T-helper 1 cell treated with Interleukin-12 subunit alpha and Interleukin-12 subunit beta and Interleukin-4 antibody, amounts not matched to agents 30 ng/mL and 1 ng/mL, for 36 hours (primary cell): ENCODE results near the gene RAMP2. TPM values are rescaled to one million over a fixed set of nuclear protein-coding genes. Genes with fewer than 3 reads are reported as not detected.
"Not testable (repeated sequence)": the region's sequence is repeated elsewhere in the genome, so short reads cannot be mapped to it uniquely, and the experiment has no call there.

ENCODE experiments used
- intact Hi-C: fragments of 100-400 bp; cut with micrococcal nuclease; formaldehyde crosslinking; loops from one replicate; pipeline ENCODE4 v1.15.1; 2024
- total RNA-seq: library from RNA; stranded (reverse); gene quantifications from 2 replicates; pipeline ENCODE4 v1.2.3, GENCODE V29; 2022

Gene RAMP2
- not detected in 2 replicates for total RNA-seq

DNA sequence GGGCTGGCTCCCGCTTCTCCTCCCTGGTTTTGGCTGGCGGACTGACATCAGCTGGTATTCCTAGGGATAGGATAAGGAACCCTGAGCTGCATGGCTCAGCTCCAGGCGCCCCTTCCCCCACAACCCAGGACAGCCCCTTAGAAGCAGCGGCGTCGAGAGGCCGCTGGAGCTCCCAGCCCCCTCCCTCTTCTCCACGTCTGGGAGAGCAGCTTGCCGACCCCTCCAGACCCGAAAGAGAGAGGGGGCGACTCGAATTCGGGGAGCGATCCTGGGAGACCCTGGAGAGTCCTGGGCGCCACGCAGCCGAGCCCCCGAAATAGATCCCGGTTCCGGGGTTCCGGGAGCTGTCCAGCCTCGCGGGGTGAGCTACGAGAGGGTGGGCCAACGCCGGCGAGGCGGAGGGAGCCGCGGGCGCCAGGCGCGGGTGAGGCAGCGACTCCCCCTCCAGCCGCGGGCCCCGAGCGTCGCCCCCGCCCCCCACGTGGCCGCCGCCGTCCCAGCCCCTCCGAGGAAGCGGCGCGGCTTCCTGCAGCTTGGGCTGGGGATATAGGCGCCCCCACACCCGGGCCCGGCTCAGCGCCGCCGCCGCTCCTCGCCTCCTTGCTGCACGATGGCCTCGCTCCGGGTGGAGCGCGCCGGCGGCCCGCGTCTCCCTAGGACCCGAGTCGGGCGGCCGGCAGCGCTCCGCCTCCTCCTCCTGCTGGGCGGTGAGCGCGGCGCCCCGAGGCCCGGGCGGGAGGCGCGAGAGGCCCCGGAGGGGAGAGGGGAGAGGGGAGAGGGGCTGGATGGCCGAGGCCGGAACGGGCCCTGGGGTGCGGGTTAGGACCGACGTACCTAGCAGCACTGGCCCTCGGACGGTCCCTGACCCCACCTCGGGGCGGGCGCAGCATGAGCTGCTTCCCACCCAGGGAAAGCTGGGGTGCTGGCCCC, at the start of gene RAMP2:
TSS of gene RAMP2 (plus strand) at position 576 of the 930 bp plus-strand sequence. CDS start at position 611, 35 bp downstream.
- intact Hi-C loops: no loop called here

- intact Hi-C loops: loop anchor here (1.0 kb wide), 5 partner anchors 24 to 208 kb away; partner anchors contain the start of genes BECN1 and EZH1
Measured at GRCh38 chr17:42720996-42721583, 39.9 kb upstream of the RAMP2 start.

DNA sequence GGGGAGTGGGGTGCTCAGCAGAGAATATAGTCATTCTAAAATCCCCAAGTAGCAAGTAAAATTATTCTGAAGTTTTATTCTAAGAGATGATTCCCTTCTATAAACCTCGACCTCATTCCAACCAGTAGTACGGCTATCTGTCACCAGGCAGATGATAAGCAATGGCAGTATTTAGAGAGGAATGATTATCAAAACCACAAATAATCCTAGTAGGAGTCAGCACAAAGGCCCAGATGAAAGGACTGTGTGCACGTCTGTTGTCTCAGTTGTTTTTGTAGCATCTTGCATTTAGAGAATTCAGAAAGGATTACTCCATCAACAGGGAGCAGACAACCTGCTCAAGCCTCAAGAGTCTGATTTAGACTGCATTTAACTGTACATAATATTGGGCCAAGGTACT, 37.4 kb upstream of the RAMP2 start:
- intact Hi-C loops: no loop called here

GRCh38 chr17:42725143-42725542, 35.9 kb upstream of the RAMP2 start:
- intact Hi-C loops: no loop called here

DNA sequence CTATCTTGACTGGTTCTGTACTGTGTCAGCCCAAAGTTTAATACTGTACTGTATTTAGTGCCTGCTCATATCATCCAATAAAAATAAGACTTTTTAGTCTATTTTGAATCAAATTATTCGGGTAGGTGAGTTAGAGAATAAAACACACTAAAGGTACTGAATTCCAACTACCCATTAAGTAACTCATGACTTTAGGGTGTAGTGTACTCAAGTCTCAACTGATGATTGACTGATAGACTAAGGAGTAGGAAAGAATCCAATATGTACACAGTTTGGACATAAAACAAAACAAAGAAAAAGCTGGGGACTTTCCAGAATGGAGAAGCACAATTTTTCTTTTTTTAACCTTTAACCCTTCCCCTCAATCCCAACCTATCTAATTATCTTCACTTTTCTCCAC, 20.3 kb upstream of the RAMP2 start:
- intact Hi-C loops: no loop called here

DNA sequence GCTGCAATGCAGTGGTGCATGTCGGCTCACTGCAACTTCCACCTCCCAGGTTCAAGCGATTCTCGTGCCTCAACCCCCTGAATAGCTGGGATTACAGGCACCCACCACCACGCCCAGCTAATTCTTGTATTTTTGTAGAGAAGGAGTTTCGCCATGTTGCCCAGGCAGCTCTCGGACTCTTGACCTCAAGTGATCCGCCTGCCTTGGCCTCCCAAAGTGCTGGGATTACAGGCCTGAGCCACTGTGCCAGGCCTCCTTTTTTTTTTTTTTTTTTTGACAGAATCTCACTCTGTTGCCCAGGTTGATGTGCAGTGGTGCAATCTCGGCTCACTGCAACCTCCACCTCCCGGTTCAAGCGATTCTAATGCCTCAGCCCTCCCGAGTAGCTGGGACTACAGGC, 18.1 kb upstream of the RAMP2 start:
- intact Hi-C loops: not testable (repeated sequence)

DNA sequence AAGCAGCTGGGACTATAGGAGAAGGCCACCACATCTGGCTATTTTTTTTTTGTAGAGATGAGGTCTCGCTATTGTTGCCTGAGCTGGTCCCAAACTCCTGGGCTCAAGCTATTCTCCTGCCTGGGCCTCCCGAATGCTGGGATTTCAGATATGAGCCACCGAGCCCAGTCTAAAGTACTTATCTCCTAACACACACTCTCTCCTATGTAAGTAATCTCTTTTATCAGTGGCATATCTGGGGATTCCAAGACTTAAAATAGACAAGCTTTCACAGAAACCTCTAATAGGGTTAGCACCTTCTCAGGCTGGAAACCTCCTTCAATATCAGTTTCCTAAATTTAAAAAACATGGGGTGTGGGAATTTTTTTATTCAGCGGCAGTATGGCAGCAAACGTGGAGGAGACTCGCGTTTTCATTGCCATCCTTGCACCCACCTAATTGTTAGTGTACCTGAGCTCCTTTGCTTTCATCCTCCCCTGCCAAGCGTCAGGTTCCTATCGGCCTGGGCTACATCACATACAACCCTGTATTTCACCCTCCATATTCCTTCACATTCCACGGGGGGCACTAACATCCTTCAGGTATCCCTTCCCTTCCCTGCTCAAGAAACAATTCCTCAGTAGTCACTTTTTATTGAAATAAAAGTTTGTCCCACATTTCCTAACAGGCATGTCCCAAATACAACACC, 17.3 kb upstream of the RAMP2 start:
- intact Hi-C loops: no loop called here

GRCh38 chr17:42744283-42744805, 16.7 kb upstream of the RAMP2 start:
- intact Hi-C loops: no loop called here

- intact Hi-C loops: loop anchor here (1.0 kb wide), 7 partner anchors 18 to 168 kb away; partner anchors contain the start of genes CNTD1, COA3, PSMC3IP and RETREG3
Measured at GRCh38 chr17:42744806-42745617, 16.0 kb upstream of the RAMP2 start, which contains the start of gene EZH1. Gene EZH1 (minus strand): TSS chr17:42745040. CDS start chr17:42728941, 16,099 bp downstream.

- intact Hi-C loops: no loop called here
Measured at GRCh38 chr17:42748202-42748907, 12.7 kb upstream of the RAMP2 start.

DNA sequence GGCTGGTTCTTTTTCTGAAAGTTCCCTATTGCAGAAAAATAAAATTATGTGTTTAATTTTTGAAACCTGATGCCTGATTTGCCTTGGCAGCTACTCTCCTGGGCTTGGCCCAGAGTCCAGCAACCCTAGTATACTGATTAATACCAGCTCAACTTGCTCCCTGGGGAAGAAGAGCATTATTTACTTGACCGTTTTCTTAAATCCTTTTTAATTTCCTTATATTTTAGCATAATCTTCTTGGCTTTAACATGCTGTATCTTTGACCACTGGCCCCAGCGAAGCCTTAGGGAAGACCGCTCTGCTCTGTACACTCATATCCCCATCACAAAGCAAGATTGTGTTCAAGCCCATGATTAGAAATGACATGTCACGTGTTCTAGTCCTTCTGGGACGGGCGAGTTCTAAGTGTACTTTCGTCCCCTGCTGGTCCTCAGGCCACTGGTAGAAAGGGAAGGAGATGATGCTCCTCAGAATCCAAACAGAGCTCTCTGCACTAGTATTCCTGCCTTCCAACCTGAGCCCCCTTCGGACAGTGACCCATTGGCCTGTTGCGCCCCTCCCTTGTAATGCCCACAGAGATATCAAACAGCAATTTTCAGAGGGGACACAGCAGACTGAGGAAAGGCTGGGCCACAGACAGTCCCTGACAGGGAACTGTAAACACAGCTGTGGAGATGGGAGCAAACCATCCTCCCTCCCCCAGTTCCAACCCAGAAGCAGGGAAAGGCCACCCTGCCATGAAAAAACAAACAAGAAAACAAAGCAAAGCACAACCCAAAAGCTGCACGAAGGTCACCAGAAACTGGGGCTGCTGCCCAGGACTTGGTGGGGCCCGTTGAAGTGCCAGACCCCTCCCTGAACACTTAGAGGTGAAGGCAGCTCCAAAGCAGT, 11.9 kb upstream of the RAMP2 start:
- intact Hi-C loops: no loop called here

DNA sequence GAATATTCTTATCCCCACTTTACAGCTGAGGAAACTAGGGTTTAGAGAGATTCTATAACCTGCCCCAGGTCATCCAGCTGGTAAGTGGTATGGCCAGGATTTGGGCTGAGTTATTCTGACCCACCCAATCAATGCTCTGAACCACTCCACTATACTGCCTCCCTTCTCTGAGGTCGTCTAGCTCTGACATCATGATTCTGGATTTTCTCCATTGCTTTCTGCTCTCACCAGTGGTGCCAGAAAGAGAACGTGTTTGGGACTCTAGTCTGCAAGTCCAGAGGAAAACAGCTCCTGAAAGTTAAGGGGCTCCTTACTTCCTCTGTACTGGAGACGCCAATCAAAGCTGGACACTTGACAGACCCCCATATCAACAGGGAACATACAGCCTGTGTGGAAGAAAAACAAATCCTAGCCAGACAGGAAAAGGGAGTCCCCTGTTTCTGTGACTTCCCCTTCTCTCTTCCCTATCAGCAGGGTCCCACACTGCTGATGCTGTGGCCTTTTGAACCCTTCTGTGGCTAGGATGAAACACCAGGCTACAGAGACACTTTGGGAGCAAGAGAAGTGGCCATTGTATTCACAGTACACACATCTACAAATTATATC, 10.2 kb upstream of the RAMP2 start:
- intact Hi-C loops: no loop called here

GRCh38 chr17:42751628-42752027, 9.4 kb upstream of the RAMP2 start:
- intact Hi-C loops: no loop called here

GRCh38 chr17:42754782-42755181, 6.2 kb upstream of the RAMP2 start:
- intact Hi-C loops: no loop called here

DNA sequence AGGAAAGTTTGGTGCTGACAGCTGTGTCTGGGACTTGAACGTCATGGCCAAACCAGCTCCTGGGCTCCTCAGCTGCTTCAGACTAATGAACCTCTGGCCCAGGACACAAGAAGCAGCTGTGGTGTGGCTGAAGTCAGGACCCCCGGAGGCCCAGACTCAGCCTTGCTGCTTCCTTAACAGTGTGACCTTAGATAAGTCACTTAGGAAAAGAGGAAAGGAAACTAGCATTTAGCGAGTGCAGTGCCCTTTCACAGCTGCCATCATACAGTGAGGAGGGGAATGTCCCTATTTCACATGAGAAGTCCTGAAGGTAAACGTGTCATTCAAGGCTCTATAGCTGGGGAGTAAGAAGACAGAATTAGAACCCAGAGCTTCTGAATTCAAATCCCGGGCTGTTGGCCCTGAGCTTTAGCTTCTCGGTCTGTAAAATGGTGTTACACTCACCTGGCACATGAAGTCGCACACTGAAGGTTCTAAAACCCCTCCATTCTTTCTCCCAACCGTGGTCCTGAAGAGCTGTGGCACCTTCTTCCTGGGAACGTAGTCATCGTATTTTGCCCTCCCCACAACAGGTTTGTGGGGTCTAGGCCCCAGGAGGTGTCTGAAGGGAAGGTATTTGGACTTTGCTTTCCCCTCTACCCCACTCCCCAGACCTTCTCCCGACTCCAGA, 910 bp upstream of the RAMP2 start:
- intact Hi-C loops: no loop called here

- intact Hi-C loops: no loop called here
Measured at GRCh38 chr17:42761638-42762037, 611 bp downstream of the RAMP2 start.

GRCh38 chr17:42766124-42766523, 5.1 kb downstream of the RAMP2 start:
- intact Hi-C loops: no loop called here

DNA sequence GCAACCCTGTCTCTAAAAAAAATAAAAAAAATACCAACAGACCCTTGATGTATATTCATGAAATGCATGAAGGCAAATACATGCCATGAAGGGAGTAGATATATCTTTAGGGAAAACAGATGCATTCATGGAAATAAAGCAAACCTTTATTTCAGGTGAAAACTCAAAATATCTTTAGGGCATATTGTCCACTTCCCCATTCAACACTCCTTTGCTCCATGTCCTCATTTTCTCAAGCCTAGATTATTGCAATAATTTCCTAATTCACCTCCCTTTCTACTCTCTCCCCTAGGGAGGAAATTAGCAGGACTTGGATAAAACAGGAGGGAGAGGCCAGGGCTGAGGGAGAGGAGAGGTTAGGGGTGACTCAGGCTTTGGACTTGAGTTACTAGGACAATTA, 6.5 kb downstream of the RAMP2 start:
- intact Hi-C loops: no loop called here
